ENCODE measurements around the gene PAM.

PAM gene

DNA sequence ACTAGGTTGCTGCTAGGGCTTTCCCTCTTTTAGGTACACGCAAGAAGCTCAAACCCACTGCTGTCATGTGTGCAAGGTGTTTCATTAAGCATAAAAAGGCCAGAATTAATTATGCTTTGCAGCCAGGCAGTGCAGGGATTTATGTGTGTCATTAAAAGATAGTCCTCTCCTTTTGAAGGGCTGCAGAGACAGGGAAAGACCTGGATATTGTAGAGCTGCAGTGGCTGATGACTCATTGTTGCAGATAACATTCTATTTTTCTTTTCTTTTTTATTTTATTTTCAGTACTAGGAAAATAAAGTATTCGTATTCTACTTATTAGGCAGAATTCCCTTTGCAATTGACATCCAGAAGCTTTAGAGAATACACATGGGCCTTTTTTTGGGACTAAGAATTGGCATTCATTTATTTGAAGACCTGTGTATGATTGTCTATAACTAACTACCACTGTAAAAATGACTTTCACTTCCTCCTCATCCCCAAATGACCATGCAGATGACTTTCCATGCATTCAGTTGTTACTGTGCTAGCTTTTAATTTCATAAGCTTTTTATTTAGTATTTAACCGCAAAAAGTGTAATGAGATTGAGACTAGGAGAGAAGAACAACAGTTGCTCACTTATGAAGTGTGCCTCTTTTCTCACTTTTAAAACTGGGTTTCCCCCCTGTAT lies 113.0 kb downstream of the PAM start:
- Histone ChIP-seq H3K4me3 (replicated peaks; ENCODE audit: insufficient read depth, low read length) (no peak overlapping the region), H3K27ac (replicated peaks) (no peak overlapping the region), H3K27me3 (ENCODE audit: insufficient read depth, poor library complexity, severe bottlenecking) (no peaks in the 10 kb centered on the region)
- DNase-seq (ENCODE audit: low read depth in 1 of 2, low spot score in 1 of 2): no peak
- TF ChIP-seq SPI1 (IDR thresholded peaks at IDR 0.05; ENCODE audit: borderline replicate concordance, low read depth): no peak
- no peak for TF ChIP-seq GABPA (IDR thresholded peaks at IDR 0.05; ENCODE audit: low read depth)

DNA sequence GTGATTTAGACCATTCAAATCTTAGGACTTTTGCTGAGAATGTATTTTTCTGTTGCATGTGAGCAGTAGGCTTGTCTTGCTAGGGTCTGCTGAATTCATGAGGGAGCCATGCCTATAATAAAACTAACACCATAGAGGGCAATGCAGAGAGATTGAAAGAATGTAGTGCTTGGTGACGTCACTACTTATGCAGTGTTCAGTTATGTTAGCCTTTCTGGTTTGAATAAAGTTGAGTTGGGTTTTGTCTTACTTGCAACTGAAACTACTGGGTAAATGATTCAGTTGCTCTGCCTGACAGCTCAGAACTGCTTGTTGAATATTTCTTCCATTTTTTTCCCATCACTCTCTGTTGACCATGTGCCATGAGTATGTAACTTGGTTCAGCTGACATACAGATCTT lies 114.1 kb downstream of the PAM start:
- H3K27me3 ChIP-seq (ENCODE audit: insufficient read depth, poor library complexity, severe bottlenecking): no peaks in the 10 kb centered on the region
- TF ChIP-seq, protein P1, sequence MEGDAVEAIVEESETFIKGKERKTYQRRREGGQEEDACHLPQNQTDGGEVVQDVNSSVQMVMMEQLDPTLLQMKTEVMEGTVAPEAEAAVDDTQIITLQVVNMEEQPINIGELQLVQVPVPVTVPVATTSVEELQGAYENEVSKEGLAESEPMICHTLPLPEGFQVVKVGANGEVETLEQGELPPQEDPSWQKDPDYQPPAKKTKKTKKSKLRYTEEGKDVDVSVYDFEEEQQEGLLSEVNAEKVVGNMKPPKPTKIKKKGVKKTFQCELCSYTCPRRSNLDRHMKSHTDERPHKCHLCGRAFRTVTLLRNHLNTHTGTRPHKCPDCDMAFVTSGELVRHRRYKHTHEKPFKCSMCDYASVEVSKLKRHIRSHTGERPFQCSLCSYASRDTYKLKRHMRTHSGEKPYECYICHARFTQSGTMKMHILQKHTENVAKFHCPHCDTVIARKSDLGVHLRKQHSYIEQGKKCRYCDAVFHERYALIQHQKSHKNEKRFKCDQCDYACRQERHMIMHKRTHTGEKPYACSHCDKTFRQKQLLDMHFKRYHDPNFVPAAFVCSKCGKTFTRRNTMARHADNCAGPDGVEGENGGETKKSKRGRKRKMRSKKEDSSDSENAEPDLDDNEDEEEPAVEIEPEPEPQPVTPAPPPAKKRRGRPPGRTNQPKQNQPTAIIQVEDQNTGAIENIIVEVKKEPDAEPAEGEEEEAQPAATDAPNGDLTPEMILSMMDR (IDR thresholded peaks at IDR 0.05; ENCODE audit: insufficient read depth, low read length): no peak
- TF ChIP-seq GABPA (IDR thresholded peaks at IDR 0.05; ENCODE audit: low read depth): no peak
- no peak for DNase-seq (ENCODE audit: low read depth in 1 of 2, low spot score in 1 of 2)
- no peak overlapping the region for H3K4me3 ChIP-seq (replicated peaks; ENCODE audit: insufficient read depth, low read length)
- no peak overlapping the region for H3K27ac ChIP-seq (replicated peaks)

DNA sequence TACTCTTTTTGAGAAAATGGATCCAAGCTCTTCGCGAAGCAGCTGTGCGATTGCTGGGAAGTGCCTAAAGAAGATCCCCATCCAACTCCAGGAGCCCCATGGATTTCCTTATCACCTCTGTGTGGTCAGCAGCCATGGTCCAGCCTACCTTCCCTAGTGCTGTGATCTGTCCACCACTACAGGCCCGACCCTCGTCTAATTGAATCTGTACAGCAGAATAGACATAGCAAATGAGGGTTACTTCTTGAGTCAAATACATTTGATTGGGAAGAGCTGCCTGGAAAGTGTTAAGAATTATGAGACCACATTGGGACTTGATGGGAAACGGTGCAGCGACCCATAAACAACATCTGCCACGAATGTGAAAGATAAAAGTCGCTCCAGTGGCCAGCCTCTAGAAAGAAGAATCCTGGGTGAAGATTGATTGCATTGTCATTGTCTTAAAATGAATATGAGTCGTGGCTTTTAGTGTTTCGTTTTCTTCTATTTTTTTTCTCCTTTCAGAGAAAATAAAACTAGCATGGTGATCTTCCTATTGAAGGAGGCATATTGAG lies 118.4 kb downstream of the PAM start:
- no peak for DNase-seq (ENCODE audit: low read depth in 1 of 2, low spot score in 1 of 2)
- no peaks in the 10 kb centered on the region for H3K27me3 ChIP-seq (ENCODE audit: insufficient read depth, poor library complexity, severe bottlenecking)

DNA sequence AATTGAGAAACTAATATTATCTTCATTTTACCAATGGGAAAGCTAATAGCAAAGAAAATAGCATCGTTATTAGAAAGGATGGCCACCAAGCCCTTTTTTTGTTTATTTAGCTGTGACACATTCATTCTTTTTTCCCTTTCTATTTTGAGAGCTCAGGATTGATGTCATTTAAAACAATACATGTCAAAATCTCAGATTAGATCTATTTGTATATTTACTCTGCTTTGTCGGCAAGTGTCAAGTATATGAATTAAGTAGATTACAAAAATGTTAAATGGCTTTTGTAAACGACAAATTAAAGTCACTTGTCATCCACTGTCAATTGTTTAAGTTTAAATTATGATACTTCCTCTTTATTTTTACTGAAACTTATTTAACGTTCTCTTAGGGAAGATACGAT lies 118.9 kb downstream of the PAM start:
- TF ChIP-seq, protein P1 (IDR thresholded peaks at IDR 0.05; ENCODE audit: insufficient read depth, low read length): no peak
- no peak for TF ChIP-seq GABPA (IDR thresholded peaks at IDR 0.05; ENCODE audit: low read depth)
- TF ChIP-seq POLR2AphosphoS5 (IDR thresholded peaks at IDR 0.05; ENCODE audit: low read depth): no peak
- TF ChIP-seq SPI1 (IDR thresholded peaks at IDR 0.05; ENCODE audit: borderline replicate concordance, low read depth): no peak
- TF ChIP-seq, protein P2, sequence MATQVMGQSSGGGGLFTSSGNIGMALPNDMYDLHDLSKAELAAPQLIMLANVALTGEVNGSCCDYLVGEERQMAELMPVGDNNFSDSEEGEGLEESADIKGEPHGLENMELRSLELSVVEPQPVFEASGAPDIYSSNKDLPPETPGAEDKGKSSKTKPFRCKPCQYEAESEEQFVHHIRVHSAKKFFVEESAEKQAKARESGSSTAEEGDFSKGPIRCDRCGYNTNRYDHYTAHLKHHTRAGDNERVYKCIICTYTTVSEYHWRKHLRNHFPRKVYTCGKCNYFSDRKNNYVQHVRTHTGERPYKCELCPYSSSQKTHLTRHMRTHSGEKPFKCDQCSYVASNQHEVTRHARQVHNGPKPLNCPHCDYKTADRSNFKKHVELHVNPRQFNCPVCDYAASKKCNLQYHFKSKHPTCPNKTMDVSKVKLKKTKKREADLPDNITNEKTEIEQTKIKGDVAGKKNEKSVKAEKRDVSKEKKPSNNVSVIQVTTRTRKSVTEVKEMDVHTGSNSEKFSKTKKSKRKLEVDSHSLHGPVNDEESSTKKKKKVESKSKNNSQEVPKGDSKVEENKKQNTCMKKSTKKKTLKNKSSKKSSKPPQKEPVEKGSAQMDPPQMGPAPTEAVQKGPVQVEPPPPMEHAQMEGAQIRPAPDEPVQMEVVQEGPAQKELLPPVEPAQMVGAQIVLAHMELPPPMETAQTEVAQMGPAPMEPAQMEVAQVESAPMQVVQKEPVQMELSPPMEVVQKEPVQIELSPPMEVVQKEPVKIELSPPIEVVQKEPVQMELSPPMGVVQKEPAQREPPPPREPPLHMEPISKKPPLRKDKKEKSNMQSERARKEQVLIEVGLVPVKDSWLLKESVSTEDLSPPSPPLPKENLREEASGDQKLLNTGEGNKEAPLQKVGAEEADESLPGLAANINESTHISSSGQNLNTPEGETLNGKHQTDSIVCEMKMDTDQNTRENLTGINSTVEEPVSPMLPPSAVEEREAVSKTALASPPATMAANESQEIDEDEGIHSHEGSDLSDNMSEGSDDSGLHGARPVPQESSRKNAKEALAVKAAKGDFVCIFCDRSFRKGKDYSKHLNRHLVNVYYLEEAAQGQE (IDR thresholded peaks at IDR 0.05; ENCODE audit: insufficient replicate concordance, low read depth): no peak
- Histone ChIP-seq H3K27me3 (ENCODE audit: insufficient read depth, poor library complexity, severe bottlenecking) (no peaks in the 10 kb centered on the region), H3K4me3 (replicated peaks; ENCODE audit: insufficient read depth, low read length) (no peak overlapping the region), H3K27ac (replicated peaks) (no peak overlapping the region)
- no peak for DNase-seq (ENCODE audit: low read depth in 1 of 2, low spot score in 1 of 2)

More for the DNA sequence above, 118.4 kb downstream of the PAM start:
- Histone ChIP-seq H3K27ac (replicated peaks) (no peak overlapping the region), H3K4me3 (replicated peaks; ENCODE audit: insufficient read depth, low read length) (no peak overlapping the region)
- TF ChIP-seq POLR2AphosphoS5 (IDR thresholded peaks at IDR 0.05; ENCODE audit: low read depth) (no peak), GABPA (IDR thresholded peaks at IDR 0.05; ENCODE audit: low read depth) (no peak), SPI1 (IDR thresholded peaks at IDR 0.05; ENCODE audit: borderline replicate concordance, low read depth) (no peak)
- TF ChIP-seq, protein P1 (IDR thresholded peaks at IDR 0.05; ENCODE audit: insufficient read depth, low read length): no peak
- TF ChIP-seq, protein P2 (IDR thresholded peaks at IDR 0.05; ENCODE audit: insufficient replicate concordance, low read depth): no peak
